ENCODE measurements around the gene CAMSAP2.

DNA sequence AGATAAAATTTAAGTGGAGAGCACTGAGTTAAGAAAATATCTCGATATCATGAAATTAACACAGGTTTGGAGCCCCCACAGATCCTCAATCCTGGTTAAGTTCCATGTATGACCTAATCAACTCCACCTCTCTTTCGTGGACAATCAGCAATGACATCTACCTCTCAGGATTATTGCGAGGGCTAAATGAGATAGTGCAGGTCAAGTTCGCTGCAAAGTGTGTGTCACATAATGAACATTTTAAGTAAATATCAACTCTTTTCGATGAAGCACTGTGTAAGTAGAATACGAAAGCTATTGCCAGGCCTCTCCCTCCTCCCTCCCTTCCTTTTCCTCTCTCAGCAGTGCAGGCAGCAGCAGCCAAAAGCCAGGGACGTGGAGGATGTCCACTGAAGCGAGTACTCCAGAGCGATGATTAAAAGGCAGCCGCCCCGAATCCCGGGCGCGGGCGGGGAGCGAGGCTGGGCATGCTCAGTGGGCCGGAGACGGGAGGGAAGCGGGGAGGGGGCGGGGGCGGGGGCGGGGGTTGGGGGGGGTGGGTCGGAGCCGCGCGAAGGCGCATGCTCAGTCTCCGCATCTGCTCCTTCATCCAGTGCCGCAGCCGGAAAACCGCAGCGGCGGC lies at the start of gene CAMSAP2:
- TF ChIP-seq, protein P1, sequence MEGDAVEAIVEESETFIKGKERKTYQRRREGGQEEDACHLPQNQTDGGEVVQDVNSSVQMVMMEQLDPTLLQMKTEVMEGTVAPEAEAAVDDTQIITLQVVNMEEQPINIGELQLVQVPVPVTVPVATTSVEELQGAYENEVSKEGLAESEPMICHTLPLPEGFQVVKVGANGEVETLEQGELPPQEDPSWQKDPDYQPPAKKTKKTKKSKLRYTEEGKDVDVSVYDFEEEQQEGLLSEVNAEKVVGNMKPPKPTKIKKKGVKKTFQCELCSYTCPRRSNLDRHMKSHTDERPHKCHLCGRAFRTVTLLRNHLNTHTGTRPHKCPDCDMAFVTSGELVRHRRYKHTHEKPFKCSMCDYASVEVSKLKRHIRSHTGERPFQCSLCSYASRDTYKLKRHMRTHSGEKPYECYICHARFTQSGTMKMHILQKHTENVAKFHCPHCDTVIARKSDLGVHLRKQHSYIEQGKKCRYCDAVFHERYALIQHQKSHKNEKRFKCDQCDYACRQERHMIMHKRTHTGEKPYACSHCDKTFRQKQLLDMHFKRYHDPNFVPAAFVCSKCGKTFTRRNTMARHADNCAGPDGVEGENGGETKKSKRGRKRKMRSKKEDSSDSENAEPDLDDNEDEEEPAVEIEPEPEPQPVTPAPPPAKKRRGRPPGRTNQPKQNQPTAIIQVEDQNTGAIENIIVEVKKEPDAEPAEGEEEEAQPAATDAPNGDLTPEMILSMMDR (IDR thresholded peaks at IDR 0.05; ENCODE audit: insufficient read depth, low read length, poor library complexity, severe bottlenecking) = no peak
- TF ChIP-seq EZH2phosphoT487 (conservative IDR thresholded peaks at IDR 0.05; ENCODE audit: low read length) = no peak

All from SU-DHL-6 (cell line).